AG09309 (cell line): ENCODE measurements around the gene FAM184A.
"Not testable (repeated sequence)": the region's sequence is repeated elsewhere in the genome, so short reads cannot be mapped to it uniquely, and the experiment has no call there.

Source experiments
- DNase-seq: peaks from one replicate; pipeline ENCODE4 v3.0.0-alpha.2; 2010; ENCODE audit warnings: low read depth
- H3K4me3 ChIP-seq: 2 replicates; pipeline ENCODE4 v1.5.1; 2011; ENCODE audit warnings: mild to moderate bottlenecking, low read depth, low read length, moderate library complexity; ENCODE audit not compliant: control insufficient read depth
- TF ChIP-seq, protein P1 (sequence below): IDR thresholded peaks from 2 replicates; pipeline ENCODE4 v1.5.1; 2011; ENCODE audit warnings: mild to moderate bottlenecking, low read depth, low read length, inconsistent platforms; ENCODE audit not compliant: insufficient read depth, control insufficient read depth; ENCODE audit errors: missing control alignments

Gene FAM184A

DNA sequence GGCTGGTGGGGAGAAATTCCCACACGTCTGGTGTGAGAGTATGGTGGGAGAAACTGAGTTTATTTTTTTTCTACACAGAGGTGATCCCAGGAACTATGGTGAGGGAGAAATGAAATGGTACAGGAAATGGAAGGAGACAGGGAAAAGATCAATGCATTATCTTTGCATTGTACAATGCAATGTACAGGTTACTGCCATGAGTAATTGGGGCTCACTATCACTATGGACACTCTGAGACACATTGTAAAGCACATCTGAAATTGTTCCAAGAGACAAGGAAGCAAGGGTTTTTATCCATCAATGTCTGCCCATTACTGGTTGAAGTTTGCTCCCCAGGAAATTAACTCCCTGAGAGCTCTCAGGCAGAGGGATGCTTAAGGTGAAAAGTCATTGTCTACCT, 21.7 kb upstream of the FAM184A start:
- no peak overlapping the region for H3K4me3 ChIP-seq
- DNase-seq, result no peak
- TF ChIP-seq, protein P1, sequence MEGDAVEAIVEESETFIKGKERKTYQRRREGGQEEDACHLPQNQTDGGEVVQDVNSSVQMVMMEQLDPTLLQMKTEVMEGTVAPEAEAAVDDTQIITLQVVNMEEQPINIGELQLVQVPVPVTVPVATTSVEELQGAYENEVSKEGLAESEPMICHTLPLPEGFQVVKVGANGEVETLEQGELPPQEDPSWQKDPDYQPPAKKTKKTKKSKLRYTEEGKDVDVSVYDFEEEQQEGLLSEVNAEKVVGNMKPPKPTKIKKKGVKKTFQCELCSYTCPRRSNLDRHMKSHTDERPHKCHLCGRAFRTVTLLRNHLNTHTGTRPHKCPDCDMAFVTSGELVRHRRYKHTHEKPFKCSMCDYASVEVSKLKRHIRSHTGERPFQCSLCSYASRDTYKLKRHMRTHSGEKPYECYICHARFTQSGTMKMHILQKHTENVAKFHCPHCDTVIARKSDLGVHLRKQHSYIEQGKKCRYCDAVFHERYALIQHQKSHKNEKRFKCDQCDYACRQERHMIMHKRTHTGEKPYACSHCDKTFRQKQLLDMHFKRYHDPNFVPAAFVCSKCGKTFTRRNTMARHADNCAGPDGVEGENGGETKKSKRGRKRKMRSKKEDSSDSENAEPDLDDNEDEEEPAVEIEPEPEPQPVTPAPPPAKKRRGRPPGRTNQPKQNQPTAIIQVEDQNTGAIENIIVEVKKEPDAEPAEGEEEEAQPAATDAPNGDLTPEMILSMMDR, result no peak

DNA sequence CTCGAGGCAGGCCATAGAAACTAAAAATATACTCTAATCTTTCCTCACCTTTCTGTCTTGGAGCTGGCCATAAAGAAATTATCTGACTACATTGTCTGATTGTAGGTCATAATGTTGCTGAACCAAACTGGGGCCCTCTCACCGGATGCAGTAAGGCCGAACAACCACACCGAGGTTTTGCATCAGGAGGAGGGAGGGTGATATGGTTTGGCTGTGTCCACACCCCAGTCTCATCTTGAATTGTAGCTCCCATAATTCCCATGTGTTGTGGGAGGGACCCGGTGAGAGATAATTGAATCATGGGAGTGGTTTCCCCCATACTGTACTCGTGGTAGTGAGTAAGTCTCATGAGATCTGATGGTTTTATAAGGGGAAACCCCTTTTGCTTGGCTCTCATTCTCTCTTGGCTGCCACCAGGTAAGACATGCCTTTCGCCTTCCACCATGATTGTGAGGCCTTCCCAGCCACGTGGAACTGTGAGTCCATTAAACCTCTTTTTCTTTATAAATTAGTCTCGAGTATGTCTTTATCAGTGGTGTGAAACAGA, 19.4 kb upstream of the FAM184A start:
- DNase-seq, H3K4me3 ChIP-seq: not testable (repeated sequence)

DNA sequence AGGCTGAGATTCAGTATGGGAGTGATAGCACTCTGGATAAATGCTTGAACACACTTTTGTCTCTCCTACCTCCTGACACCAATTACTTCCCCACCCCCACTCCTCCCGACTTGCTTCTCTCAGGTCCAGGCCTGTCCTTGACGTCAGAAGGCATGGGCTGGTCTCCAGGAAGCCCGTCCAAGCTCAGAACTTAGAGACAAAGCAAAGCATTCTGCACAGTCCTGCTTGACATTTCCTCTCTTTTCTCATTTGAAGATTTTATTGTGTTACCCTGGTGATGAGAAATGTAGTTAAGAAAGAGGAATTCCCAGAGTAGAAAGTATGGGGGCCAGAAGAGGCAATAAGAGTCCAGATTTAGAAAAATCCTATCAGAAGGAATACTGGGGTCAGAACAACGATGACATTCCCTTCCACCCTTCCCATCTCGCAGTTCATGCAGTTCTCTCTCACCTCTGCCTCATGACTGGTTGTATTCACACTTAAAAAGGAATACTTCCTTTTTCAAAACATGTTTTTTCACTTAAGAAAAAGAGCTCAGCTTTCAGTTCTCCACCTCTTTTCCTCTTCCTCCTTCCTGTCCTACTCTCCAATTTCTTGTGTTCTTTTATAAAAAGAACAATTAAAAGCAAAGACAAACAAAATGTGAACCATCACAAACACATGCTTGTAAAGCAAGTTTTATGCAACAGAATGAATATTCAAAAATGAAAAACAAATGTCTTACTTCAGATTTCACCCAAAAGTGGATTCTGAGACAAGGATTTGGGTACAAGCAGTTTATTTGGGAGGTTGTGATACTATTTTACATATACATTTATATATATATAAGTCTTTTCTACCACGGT, 18.5 kb upstream of the FAM184A start:
- DNase-seq, result no peak
- no peak overlapping the region for H3K4me3 ChIP-seq
- TF ChIP-seq, protein P1, result no peak

DNA sequence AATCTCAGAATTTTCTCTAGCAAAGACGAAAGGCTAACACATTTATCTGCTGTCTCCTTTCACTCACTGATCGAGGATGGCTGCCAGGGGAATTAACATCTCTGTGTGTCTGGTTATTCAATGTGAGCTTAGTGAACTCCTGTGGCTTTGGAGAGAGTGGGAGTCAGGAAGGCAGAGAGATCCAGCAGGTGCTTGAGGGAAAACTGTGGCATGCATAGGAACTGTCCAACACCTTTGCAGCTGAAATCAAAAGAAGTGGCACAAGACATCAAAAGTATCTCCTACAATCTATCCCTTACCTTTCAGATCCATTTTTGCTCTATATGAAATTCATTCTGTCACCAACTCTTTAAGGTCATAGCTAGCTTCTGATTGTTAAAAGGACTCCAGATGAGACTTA, 11.8 kb upstream of the FAM184A start:
- no peak overlapping the region for H3K4me3 ChIP-seq
- TF ChIP-seq, protein P1, result no peak
- DNase-seq, result no peak

DNA sequence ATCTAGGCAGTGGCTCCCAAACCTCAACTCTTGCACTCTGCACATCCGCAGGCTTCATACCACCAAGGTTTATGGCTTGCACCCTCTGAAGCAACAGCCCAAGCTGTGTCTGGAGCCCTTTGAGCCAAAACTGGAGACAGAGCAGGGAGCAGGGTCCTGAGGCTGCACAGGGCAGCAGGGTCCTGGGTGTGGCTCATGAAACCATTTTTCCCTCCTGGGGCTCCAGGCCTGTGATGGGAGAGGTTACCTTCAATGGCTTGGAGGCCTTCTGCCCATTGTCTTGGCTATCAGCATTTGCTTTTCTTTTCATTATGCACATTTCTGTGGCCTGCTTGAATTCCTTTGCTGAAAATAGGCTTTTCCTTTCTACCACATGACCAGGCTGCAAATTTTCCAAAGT, 6.3 kb upstream of the FAM184A start:
- no peak overlapping the region for H3K4me3 ChIP-seq
- TF ChIP-seq, protein P1, result no peak
- no peak for DNase-seq

DNA sequence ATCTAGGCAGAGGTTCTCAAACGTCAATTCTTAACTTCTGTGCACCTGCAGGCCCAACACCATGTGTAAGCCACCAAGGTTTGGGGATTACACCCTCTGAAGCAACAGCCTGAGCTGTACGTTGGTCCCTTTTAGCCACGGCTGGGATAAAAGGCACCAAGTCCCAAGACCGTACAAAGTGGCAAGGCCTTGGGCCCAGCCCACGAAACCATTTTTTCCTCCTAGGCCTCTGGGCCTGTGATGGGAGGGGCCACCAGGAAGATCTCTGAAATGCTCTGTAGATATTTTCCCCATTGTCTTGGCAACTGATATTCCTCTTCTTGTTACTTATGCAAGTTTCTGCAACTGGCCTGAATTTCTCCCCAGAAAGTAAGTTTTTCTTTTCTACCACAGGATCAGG, 4.5 kb upstream of the FAM184A start:
- no peak overlapping the region for H3K4me3 ChIP-seq
- no peak for DNase-seq
- TF ChIP-seq, protein P1, result no peak

DNA sequence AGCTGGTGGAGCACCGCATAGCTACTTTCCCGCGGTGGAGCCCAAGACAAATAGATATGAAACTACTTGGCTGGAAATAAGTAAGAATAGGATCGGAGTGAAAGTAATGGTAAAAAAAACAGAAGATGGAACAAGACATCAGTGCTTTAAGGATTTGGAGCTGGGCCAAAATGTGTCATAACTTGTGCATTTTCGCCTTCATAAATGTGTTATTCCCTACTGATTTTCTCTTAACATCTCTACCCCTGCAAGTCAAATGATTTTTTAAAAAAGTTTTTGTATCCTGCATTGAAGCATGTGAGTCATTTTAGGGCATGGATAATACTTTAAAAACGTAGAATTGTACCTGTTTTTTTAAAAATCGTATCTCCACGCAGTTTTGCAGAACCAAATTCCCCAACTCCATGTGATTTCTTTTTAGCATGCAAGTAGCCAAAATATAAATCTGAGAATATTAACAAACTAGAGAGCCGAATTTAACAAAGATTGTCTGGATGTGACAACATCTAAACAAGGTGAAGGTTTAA, 882 bp upstream of the FAM184A start:
- TF ChIP-seq, protein P1, result no peak
- H3K4me3 ChIP-seq, result peak overlapping the region; percentile 38
- peak; percentile 5 for DNase-seq
